ENCODE measurements around the gene SH2D2A.

DNA sequence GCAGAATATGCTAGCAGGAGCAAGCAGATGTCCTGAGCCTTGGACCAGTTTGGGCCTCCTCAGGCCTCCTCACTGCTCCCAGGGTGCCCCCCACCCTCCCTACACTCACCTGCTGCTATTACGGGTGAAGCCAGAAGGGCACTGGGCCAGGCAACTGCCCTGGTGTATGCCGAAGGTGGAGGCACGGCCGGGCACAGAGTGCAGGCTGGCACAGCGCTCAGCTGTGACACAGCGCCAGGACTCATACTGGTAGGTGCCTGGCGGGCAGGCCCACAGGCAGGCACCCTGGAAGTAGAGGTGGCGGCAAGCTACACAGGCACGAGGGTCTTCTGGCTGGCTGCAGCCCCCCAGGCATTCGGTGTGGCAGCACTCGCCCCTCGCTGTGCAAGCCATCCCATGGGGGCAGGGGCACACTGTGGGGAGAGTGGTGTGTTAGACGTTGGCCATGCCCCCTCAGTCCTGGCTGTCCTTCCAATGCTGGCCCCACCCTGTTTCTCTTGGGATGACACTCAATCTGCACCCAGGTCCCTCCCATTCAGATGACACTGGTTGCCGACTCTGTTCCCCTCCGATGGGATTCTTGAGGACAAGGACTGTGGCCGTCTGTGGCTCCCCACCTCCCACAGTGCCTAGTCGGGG is 35.2 kb upstream of the SH2D2A start:
- no peak for TF ChIP-seq CTCF (conservative IDR thresholded peaks at IDR 0.05)
- no peak for TF ChIP-seq EZH2 (IDR thresholded peaks at IDR 0.05; ENCODE audit: low read depth)

Data from PC-9 (cell line).